HTR-8/SVneo (cell line): ENCODE data around the gene ETS1.
A peak's percentile ranks its signal among the peaks of the same experiment; 100 is the strongest.

ENCODE experiments used
- DNase-seq: peaks from one replicate; pipeline ENCODE4 v3.0.0; 2011; ENCODE audit warnings: low spot score, mixed read lengths; ENCODE audit not compliant: insufficient read length
- FAIRE-seq: peaks from 2 replicates; lab custom pipeline; 2011; peaks lifted over from hg19 to GRCh38; lab: Jason Lieb, UNC

ETS1 gene, protein sequence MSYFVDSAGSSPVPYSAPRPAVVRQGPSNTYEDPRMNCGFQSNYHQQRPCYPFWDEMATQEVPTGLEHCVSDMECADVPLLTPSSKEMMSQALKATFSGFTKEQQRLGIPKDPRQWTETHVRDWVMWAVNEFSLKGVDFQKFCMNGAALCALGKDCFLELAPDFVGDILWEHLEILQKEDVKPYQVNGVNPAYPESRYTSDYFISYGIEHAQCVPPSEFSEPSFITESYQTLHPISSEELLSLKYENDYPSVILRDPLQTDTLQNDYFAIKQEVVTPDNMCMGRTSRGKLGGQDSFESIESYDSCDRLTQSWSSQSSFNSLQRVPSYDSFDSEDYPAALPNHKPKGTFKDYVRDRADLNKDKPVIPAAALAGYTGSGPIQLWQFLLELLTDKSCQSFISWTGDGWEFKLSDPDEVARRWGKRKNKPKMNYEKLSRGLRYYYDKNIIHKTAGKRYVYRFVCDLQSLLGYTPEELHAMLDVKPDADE

GRCh38 chr11:128587415-128587814, at the start of gene ETS1:
Gene ETS1 (minus strand): TSS chr11:128587558. CDS start chr11:128573130, 14,428 bp downstream.
- FAIRE-seq (no peak), DNase-seq (no peak)

GRCh38 chr11:128634395-128634794, 47.0 kb upstream of the ETS1 start:
- no peak for FAIRE-seq

GRCh38 chr11:128633384-128633965, 46.1 kb upstream of the ETS1 start:
- FAIRE-seq = no peak
- no peak for DNase-seq

More at GRCh38 chr11:128634395-128634794, 47.0 kb upstream of the ETS1 start:
- no peak for DNase-seq

GRCh38 chr11:128632141-128632791, 44.9 kb upstream of the ETS1 start:
- FAIRE-seq (no peak), DNase-seq (peak; percentile 25)

DNA sequence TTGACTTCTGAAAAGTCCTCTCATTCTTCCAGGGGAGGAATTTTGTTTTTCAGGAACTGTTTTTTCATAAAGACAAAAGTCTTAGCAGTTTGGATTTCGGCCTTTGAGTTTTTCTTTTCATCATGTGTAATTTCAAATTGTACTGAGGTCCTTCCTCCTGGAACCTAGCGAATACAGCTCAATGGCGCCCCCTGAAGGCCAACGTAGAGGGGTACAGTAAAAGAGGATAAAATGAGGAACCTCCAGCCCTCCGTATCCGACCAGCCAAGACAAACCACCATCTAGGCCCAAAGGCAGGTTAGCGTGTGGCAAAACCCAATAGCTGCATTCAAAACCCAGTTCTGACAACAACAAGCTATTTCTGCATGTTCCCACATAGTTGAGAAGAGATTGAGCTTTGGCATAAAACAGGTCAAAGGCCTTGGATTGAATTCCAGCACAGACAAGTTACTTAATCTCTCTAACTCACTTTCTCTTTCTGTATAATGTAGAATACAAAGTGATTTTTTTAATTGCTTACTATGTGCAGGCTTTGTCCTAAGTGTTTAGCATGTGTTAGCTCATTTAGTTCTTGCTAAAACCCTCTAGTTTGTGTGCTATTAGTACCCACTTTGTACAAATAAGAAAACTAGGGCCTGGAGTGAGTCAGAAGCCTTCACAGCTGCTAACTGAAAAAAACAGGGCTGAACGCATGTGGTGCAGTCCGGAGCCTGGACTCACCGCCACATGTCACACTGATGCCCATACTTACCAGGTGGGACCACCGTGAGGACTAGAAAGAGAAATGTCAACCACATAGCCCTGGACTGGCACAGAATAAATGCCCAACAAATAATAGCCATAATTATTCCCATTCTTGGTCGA, 43.2 kb upstream of the ETS1 start:
- FAIRE-seq = no peak
- peak; percentile 59 for DNase-seq

GRCh38 chr11:128629516-128630106, 42.3 kb upstream of the ETS1 start:
- no peak for FAIRE-seq

GRCh38 chr11:128628686-128629085, 41.3 kb upstream of the ETS1 start:
- DNase-seq (no peak), FAIRE-seq (no peak)

More at GRCh38 chr11:128629516-128630106, 42.3 kb upstream of the ETS1 start:
- DNase-seq = no peak

GRCh38 chr11:128628325-128628673, 40.9 kb upstream of the ETS1 start:
- no peak for DNase-seq
- no peak for FAIRE-seq

- no peak for FAIRE-seq
- no peak for DNase-seq
Observed at GRCh38 chr11:128627666-128628324, 40.4 kb upstream of the ETS1 start.

DNA sequence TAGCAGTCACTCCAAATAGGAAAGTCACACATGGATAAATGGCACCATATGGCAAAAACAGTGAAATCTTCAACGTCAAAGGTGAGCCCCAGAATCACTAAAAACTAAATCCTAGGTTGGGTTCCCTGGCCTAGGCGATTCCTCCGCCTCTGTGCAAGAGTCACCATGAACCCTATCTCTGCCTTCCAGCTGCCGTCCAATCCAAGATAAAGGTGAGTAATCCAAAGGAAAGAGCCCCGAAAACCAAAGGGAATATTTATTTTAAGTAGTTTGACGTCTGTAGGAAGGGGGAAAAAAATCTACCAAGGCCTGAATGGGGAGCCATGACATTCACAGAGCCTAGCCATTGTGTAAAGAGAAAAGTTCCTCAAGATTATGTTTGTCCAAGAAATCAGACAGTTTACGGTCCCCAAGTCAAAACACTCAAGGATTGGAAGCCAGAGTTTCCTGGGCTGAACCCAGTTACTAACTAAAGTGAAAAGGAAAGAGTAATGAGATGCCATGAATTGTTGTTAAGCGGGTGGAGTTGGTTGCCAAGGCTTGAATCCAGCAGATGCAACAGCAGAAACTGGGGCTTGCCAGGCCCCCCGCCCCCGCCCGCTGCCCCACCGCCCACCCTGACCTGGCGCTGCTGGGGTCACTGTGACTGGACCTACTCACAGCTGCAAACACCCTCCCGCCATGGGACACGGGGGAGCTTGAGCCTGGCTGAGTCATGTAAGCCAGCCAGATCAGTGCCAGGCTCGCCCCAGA, 39.7 kb upstream of the ETS1 start:
- FAIRE-seq (no peak), DNase-seq (no peak)

DNA sequence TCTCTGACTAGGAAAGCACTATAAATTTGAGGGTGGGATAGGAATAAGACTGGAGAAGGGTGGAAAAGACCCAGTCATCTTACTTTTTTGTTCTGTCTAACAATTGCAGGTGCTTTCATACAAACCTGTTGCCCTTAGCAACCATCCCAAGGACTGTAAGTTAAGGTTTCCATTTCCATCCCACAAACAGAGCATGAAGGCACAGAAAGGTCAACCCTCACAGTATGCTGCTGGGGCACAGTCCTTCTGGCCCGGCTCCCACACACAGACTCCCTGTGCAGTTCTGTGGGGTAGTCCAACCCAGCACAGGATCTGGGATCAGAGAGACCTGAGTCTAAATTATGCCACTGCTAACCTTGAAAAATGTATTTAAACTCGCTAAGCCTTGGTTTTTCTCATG, 38.4 kb upstream of the ETS1 start:
- no peak for FAIRE-seq

DNA sequence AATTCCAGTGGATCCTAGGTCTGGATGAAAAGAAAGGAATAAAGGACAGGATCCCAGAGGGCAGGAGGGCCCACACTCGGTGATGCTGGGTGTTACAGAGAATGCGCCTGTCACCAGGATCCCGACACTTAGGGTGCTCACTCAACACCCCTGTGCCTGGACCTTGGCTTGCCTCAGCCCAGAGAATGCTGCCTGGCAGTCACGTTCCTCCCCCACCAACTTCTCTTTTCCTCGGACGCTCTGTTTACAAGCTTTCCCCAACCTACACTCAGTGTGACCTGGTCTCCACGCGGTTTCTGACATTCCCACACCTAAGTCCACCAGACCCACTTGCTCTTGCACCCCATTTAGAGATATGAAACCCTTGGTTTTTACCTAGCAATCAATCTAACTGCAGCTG, 38.0 kb upstream of the ETS1 start:
- no peak for FAIRE-seq
- no peak for DNase-seq

More for the DNA sequence above, 38.4 kb upstream of the ETS1 start:
- no peak for DNase-seq

DNA sequence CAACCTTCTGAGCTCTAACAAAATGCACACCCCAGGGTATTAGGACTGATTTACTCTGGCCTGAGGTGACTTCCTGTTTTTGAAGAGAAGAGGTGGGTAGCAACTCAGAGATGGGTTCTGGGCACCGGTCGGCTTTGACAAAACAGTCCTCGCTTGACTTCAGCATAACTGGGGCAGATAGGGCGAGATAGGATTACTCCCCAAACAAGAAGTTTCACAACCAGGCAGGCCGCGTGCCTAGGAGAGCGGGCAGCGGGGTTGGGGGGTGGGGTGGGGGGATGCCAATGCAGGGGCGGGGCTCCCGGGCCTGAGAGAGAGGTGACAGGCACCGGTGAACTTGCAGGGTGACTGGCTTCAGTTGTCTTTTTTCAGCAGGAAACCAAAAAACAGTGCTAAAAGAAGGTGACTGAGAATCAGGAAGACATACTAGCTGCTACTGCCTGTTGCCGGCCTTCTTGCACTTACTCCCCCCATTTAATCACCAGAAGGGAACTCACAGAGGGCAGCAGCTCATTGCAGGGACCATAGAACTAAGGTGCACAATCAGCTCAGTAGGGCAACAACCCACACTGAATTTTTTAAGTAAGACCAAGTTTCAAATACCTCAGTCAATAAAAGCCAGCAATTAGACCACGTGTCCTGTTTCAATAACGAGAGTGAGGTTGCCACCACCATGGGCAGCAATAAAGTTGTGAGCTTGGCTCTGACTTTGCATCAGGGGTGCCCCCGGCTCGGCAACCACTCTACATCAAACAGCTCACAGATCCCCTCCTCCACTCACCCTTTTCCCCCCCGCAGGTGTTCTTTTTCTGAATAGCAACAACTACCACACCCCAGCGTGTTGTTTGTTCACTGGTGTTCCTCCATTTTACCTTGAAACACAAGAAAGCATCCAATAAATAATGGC, 37.2 kb upstream of the ETS1 start:
- FAIRE-seq (no peak), DNase-seq (no peak)

GRCh38 chr11:128623091-128623490, 35.7 kb upstream of the ETS1 start:
- FAIRE-seq = no peak
- DNase-seq = no peak

GRCh38 chr11:128621601-128622501, 34.5 kb upstream of the ETS1 start:
- FAIRE-seq = no peak
- DNase-seq = peak; percentile 19

DNA sequence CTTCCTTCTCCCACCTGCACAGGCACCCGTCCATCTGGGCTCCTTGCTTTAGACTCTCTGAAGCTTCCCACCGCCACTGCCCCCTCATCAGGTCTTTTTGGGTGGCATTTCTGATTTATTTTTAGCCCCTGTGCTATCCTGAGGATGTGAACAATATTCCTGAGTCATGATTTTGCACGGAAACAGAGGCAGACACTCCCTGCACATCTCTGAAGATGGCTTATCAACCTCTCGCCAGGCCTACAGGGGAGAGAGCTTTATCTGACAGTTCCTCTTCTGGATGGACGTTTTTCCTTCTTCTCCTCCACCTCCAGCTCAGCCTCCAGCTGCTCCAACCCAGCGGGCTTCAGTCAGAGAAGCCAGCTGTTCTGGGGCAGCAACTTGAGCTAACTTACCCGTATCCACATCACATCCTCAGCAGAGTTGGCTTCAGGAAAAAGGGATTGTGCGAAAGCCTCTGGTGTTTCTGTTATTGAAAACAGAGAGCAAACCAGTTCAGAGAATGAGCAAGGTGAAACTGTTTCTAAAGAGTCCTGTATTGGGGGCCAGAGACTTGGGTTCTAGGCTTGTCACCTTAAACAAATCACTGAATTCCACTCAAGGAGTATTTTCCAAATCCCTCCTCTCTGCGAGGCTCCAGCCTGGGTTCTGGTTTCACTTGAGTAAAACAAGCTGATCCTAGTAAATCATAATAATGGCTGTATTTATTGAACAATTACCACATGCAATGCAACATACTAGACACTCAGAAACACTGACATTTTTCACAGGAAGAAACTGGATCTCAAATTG, 33.1 kb upstream of the ETS1 start:
- no peak for FAIRE-seq
- no peak for DNase-seq
